HG03045 (cell line): Measurements from ENCODE around the gene WDR86.

Source experiments
- ATAC-seq: cut with Tn5 transposase; IDR thresholded peaks from one replicate; pipeline ENCODE4 v1.9.1; 2021; ENCODE audit warnings: mild to moderate bottlenecking, moderate library complexity; ENCODE audit not compliant: unreplicated experiment

The WDR86 gene

GRCh38 chr7:151393031-151393977 lies 16.5 kb downstream of the WDR86 start:
- no peak for ATAC-seq

- no peak for ATAC-seq
Measured at GRCh38 chr7:151392426-151392825, 17.4 kb downstream of the WDR86 start.

GRCh38 chr7:151392002-151392401 lies 17.8 kb downstream of the WDR86 start:
- no peak for ATAC-seq

- no peak for ATAC-seq
Measured at GRCh38 chr7:151391358-151391730, 18.5 kb downstream of the WDR86 start.

GRCh38 chr7:151390598-151391357 lies 19.1 kb downstream of the WDR86 start:
- ATAC-seq = no peak

- ATAC-seq = no peak
Measured at GRCh38 chr7:151389768-151390597, 19.9 kb downstream of the WDR86 start.

- no peak for ATAC-seq
Measured at GRCh38 chr7:151389096-151389767, 20.6 kb downstream of the WDR86 start.

- ATAC-seq = no peak
Measured at GRCh38 chr7:151388430-151388829, 21.4 kb downstream of the WDR86 start.

- ATAC-seq = no peak
Measured at GRCh38 chr7:151388007-151388297, 21.9 kb downstream of the WDR86 start.

- no peak for ATAC-seq
Measured at GRCh38 chr7:151387161-151388006, 22.5 kb downstream of the WDR86 start.

GRCh38 chr7:151386301-151387160 lies 23.3 kb downstream of the WDR86 start:
- ATAC-seq = no peak

GRCh38 chr7:151385626-151386300 lies 24.1 kb downstream of the WDR86 start:
- ATAC-seq = no peak

- no peak for ATAC-seq
Measured at GRCh38 chr7:151384776-151385625, 24.8 kb downstream of the WDR86 start.

- ATAC-seq = no peak
Measured at GRCh38 chr7:151384352-151384697, 25.5 kb downstream of the WDR86 start.

GRCh38 chr7:151383638-151384351 lies 26.0 kb downstream of the WDR86 start:
- no peak for ATAC-seq

- no peak for ATAC-seq
Measured at GRCh38 chr7:151382079-151382885, 27.6 kb downstream of the WDR86 start.
